ENCODE results near the gene TMEM229B. TPM values are rescaled to one million over a fixed set of nuclear protein-coding genes. Genes with fewer than 3 reads are reported as not detected.

The TMEM229B gene
- polyA plus RNA-seq, 1 donor from 2014 or later = 4.2 TPM

DNA sequence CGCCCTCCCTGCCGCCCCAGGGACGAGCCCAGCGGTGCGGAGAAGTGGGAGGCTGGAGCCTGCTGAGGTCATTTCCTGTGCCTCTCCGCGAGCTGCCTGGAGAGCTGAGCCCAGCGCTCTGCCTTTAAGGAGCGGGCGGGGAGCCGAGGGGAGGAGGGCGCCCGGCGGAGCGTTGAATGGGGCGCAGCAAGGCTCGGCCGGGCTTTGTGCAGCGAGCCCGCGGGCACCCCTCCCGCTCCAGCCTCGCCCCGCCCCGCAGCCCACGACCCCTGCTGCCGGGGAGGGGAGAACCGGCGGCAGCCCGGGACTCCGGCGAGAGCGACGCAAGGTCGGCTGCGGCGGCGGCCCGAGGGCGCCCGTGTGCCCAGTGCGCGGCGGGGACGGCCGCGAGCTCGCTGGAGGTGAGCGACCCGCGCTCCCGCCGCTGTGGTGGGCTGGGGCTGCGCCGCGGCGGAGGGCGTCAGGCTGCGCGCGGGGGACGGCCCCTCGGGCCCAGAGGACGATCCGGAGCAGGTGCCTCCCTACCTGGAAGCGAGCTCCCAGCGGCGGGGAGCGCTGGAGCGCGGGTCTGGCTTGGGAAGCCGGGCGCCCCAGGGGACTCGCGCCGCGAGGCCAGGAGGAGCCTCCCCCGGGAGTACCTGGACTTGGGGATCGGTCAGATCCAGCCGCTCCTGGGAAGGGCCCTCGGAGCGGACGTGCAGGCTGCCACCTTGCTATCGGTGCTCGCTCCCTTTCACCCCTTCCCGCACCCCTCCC is 44.7 kb upstream of the TMEM229B start, which contains the start of gene PLEKHH1:
PLEKHH1 (plus strand) TSS at position 293 of the 756 bp plus-strand sequence. CDS start 8,578 bp downstream, outside the sequence.
- Histone ChIP-seq H3K9me2 (ENCODE audit: insufficient read depth, low read length) (no peaks in the 10 kb centered on the region), H3K9ac (ENCODE audit: low read length) (peak within 1 kb of the TSS; percentile 85), H3K4me2 (ENCODE audit: low read length) (peak within 1 kb of the TSS; percentile 29), H3K27me3 (ENCODE audit: insufficient read depth, low read depth, low read length) (no peaks in the 10 kb centered on the region), H3K4me3 (ENCODE audit: low read length) (peak within 1 kb of the TSS; percentile 93), H3K27ac (ENCODE audit: low read length) (peak within 1 kb of the TSS; percentile 74), H3K79me2 (replicated peaks; ENCODE audit: insufficient read depth, low read length) (no peaks in the 10 kb centered on the region), H3K36me3 (ENCODE audit: insufficient read depth, low read length) (no peaks in the 10 kb centered on the region), H4K20me1 (ENCODE audit: insufficient read depth) (no peaks in the 10 kb centered on the region), H2AFZ (ENCODE audit: low read depth, low read length) (peak within 1 kb of the TSS; percentile 94), H3K9me3 (ENCODE audit: low read length) (no peaks in the 10 kb centered on the region), H3F3A (ENCODE audit: insufficient read depth, low read length, poor library complexity, severe bottlenecking) (no peaks in the 10 kb centered on the region)
- peak; percentile 65 for TF ChIP-seq POLR2AphosphoS5 (IDR thresholded peaks at IDR 0.05)
- TF ChIP-seq RAD21 (conservative IDR thresholded peaks at IDR 0.05) = no peak
- TF ChIP-seq EP300 (conservative IDR thresholded peaks at IDR 0.05; ENCODE audit: poor library complexity, severe bottlenecking) = peak; percentile 29
- TF ChIP-seq EZH2 (IDR thresholded peaks at IDR 0.05; ENCODE audit: borderline replicate concordance, insufficient read depth, low read length, poor library complexity, severe bottlenecking) = no peak
- TF ChIP-seq MXI1 (conservative IDR thresholded peaks at IDR 0.05; ENCODE audit: poor library complexity, severe bottlenecking) = peak; percentile 57
- TF ChIP-seq, protein P1, sequence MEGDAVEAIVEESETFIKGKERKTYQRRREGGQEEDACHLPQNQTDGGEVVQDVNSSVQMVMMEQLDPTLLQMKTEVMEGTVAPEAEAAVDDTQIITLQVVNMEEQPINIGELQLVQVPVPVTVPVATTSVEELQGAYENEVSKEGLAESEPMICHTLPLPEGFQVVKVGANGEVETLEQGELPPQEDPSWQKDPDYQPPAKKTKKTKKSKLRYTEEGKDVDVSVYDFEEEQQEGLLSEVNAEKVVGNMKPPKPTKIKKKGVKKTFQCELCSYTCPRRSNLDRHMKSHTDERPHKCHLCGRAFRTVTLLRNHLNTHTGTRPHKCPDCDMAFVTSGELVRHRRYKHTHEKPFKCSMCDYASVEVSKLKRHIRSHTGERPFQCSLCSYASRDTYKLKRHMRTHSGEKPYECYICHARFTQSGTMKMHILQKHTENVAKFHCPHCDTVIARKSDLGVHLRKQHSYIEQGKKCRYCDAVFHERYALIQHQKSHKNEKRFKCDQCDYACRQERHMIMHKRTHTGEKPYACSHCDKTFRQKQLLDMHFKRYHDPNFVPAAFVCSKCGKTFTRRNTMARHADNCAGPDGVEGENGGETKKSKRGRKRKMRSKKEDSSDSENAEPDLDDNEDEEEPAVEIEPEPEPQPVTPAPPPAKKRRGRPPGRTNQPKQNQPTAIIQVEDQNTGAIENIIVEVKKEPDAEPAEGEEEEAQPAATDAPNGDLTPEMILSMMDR (IDR thresholded peaks at IDR 0.05; ENCODE audit: poor library complexity, severe bottlenecking) = peak; percentile 19
- peak; percentile 19 for TF ChIP-seq SMC3 (conservative IDR thresholded peaks at IDR 0.05; ENCODE audit: poor library complexity)
- TF ChIP-seq TAF1 (IDR thresholded peaks at IDR 0.05; ENCODE audit: low read depth) = no peak
- TF ChIP-seq, protein P2, sequence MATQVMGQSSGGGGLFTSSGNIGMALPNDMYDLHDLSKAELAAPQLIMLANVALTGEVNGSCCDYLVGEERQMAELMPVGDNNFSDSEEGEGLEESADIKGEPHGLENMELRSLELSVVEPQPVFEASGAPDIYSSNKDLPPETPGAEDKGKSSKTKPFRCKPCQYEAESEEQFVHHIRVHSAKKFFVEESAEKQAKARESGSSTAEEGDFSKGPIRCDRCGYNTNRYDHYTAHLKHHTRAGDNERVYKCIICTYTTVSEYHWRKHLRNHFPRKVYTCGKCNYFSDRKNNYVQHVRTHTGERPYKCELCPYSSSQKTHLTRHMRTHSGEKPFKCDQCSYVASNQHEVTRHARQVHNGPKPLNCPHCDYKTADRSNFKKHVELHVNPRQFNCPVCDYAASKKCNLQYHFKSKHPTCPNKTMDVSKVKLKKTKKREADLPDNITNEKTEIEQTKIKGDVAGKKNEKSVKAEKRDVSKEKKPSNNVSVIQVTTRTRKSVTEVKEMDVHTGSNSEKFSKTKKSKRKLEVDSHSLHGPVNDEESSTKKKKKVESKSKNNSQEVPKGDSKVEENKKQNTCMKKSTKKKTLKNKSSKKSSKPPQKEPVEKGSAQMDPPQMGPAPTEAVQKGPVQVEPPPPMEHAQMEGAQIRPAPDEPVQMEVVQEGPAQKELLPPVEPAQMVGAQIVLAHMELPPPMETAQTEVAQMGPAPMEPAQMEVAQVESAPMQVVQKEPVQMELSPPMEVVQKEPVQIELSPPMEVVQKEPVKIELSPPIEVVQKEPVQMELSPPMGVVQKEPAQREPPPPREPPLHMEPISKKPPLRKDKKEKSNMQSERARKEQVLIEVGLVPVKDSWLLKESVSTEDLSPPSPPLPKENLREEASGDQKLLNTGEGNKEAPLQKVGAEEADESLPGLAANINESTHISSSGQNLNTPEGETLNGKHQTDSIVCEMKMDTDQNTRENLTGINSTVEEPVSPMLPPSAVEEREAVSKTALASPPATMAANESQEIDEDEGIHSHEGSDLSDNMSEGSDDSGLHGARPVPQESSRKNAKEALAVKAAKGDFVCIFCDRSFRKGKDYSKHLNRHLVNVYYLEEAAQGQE (IDR thresholded peaks at IDR 0.05; ENCODE audit: borderline replicate concordance) = peak; percentile 40

DNA sequence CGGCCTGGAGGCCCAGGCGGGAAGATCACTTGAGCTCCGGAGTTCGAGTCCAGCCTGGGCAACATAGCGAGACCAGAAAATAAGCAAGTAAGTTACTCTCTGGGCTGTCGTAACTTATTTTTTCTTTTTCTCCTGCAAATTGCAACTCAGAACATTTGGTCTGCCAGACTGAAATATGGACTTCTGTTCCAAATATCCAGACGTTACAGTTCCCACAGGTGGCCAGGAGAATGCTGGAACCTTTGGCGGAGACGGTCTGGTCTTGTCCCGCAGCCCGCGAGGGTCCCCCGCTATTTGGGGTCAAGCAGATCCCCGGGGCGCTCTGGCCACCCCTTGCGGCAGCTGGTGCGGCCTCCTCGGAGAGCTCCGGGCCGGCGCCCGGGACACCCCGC is 44.1 kb upstream of the TMEM229B start:
- H3K27ac ChIP-seq (ENCODE audit: low read length) = peak overlapping the region; percentile 52
- H3K4me2 ChIP-seq (ENCODE audit: low read length) = no peak overlapping the region
- H3F3A ChIP-seq (ENCODE audit: insufficient read depth, low read length, poor library complexity, severe bottlenecking) = no peaks in the 10 kb centered on the region
- TF ChIP-seq POLR2AphosphoS5 (IDR thresholded peaks at IDR 0.05) (no peak), EP300 (conservative IDR thresholded peaks at IDR 0.05; ENCODE audit: poor library complexity, severe bottlenecking) (no peak), TAF1 (IDR thresholded peaks at IDR 0.05; ENCODE audit: low read depth) (no peak), EZH2 (IDR thresholded peaks at IDR 0.05; ENCODE audit: borderline replicate concordance, insufficient read depth, low read length, poor library complexity, severe bottlenecking) (no peak)
- TF ChIP-seq, protein P1 (IDR thresholded peaks at IDR 0.05; ENCODE audit: poor library complexity, severe bottlenecking) = no peak
- peak overlapping the region; percentile 85 for H3K9ac ChIP-seq (ENCODE audit: low read length)
- H3K27me3 ChIP-seq (ENCODE audit: insufficient read depth, low read depth, low read length) = no peaks in the 10 kb centered on the region
- no peaks in the 10 kb centered on the region for H3K9me3 ChIP-seq (ENCODE audit: low read length)
- no peaks in the 10 kb centered on the region for H3K79me2 ChIP-seq (replicated peaks; ENCODE audit: insufficient read depth, low read length)
- peak overlapping the region; percentile 53 for H2AFZ ChIP-seq (ENCODE audit: low read depth, low read length)
- no peaks in the 10 kb centered on the region for H3K9me2 ChIP-seq (ENCODE audit: insufficient read depth, low read length)
- no peaks in the 10 kb centered on the region for H3K36me3 ChIP-seq (ENCODE audit: insufficient read depth, low read length)
- H4K20me1 ChIP-seq (ENCODE audit: insufficient read depth) = no peaks in the 10 kb centered on the region
- peak overlapping the region; percentile 93 for H3K4me3 ChIP-seq (ENCODE audit: low read length)

Data from neural cell (in vitro differentiated cells).